ENCODE measurements around the gene METTL16.

Gene METTL16

DNA sequence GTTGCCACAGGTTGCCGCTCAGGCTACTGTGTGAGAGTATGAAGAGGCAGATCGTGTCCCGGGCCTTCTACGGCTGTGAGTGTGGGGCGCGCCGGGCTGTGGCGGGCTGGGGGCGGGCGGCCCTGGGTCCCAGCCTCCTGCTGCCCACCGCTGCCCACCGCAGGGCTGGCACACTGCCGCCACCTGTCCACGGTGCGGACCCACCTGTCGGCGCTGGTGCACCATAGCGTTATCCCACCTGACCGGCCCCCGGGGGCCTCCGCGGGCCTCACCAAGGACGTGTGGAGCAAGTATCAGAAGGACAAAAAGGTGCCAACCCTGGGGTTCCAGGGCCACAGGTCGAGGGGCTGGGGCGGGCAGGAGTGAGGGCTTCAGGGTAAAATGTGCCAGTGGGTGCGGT lies 139.5 kb downstream of the METTL16 start:
- no peaks in the 10 kb centered on the region for H3K79me2 ChIP-seq (ENCODE audit: insufficient read depth, low read depth)

DNA sequence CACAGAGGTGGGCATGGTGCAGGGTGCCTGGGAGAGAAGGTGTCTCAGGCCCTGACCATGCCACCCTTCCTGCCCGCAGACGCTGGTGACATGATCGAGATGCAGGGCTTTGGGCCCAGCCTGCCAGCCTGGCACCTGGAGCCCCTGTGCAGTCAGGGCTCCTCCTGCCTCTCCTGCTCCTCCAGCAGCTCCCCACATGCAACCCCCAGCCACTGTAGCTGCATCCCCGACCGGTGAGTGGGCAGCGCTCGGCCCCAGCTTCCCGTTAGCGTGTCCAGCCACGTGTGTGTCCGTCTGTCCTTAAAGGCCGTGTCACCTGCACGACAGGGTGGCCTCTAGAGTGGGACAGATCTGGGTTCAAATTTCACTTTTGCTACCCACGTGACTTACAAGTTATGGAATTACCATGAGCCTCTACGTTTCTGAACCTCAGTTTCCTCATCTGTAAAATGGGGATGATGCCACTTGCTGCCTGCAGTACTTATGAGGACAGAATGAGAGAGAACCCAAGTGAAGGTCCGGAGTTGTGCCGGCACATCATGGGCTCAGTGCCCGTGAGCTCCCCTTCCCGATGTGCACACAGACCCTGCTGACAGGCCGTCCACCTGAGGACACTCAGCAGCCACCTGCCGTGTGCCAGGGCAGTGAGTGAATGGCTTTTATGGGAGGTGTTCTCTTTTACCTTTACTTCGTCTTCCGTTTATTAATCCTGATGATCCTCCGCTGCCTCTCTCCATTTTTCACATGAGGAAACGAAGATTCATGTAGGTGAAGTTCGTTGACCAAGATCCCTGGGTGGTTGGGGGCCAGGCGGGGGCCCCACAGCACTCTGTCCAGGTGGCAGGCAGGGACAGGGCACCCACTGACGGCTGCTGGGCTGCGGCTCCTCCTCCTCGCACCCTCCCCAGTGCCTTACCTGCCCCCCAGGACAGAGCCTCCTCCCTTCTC lies 140.2 kb downstream of the METTL16 start:
- no peaks in the 10 kb centered on the region for H3K27me3 ChIP-seq (ENCODE audit: insufficient read depth, low read depth)
- no peak overlapping the region for H3K9ac ChIP-seq
- TF ChIP-seq, protein P1, sequence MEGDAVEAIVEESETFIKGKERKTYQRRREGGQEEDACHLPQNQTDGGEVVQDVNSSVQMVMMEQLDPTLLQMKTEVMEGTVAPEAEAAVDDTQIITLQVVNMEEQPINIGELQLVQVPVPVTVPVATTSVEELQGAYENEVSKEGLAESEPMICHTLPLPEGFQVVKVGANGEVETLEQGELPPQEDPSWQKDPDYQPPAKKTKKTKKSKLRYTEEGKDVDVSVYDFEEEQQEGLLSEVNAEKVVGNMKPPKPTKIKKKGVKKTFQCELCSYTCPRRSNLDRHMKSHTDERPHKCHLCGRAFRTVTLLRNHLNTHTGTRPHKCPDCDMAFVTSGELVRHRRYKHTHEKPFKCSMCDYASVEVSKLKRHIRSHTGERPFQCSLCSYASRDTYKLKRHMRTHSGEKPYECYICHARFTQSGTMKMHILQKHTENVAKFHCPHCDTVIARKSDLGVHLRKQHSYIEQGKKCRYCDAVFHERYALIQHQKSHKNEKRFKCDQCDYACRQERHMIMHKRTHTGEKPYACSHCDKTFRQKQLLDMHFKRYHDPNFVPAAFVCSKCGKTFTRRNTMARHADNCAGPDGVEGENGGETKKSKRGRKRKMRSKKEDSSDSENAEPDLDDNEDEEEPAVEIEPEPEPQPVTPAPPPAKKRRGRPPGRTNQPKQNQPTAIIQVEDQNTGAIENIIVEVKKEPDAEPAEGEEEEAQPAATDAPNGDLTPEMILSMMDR (conservative IDR thresholded peaks at IDR 0.05; ENCODE audit: low read depth, low read length), result no peak
- H3K79me2 ChIP-seq (ENCODE audit: insufficient read depth, low read depth), result no peaks in the 10 kb centered on the region
- H3K4me1 ChIP-seq (ENCODE audit: low read depth, poor library complexity, severe bottlenecking), result no peaks in the 10 kb centered on the region
- H3K36me3 ChIP-seq (ENCODE audit: insufficient read depth), result no peaks in the 10 kb centered on the region
- H3K4me2 ChIP-seq, result no peak overlapping the region
- no peak overlapping the region for H3K27ac ChIP-seq
- no peak overlapping the region for H2AFZ ChIP-seq (ENCODE audit: low read depth)
- no peak overlapping the region for H3K4me3 ChIP-seq (IDR thresholded peaks at IDR 0.05; ENCODE audit: insufficient read depth, low read depth, low read length)
- no peaks in the 10 kb centered on the region for H4K20me1 ChIP-seq (ENCODE audit: insufficient read depth)

More for the DNA sequence above, 139.5 kb downstream of the METTL16 start:
- no peak overlapping the region for H2AFZ ChIP-seq (ENCODE audit: low read depth)
- H3K27me3 ChIP-seq (ENCODE audit: insufficient read depth, low read depth), result no peaks in the 10 kb centered on the region
- no peaks in the 10 kb centered on the region for H4K20me1 ChIP-seq (ENCODE audit: insufficient read depth)
- no peaks in the 10 kb centered on the region for H3K36me3 ChIP-seq (ENCODE audit: insufficient read depth)
- no peak overlapping the region for H3K4me3 ChIP-seq (IDR thresholded peaks at IDR 0.05; ENCODE audit: insufficient read depth, low read depth, low read length)
- H3K4me2 ChIP-seq, result no peak overlapping the region
- H3K27ac ChIP-seq, result no peak overlapping the region
- H3K9ac ChIP-seq, result no peak overlapping the region
- H3K4me1 ChIP-seq (ENCODE audit: low read depth, poor library complexity, severe bottlenecking), result no peaks in the 10 kb centered on the region
- TF ChIP-seq, protein P1 (conservative IDR thresholded peaks at IDR 0.05; ENCODE audit: low read depth, low read length), result no peak

DNA sequence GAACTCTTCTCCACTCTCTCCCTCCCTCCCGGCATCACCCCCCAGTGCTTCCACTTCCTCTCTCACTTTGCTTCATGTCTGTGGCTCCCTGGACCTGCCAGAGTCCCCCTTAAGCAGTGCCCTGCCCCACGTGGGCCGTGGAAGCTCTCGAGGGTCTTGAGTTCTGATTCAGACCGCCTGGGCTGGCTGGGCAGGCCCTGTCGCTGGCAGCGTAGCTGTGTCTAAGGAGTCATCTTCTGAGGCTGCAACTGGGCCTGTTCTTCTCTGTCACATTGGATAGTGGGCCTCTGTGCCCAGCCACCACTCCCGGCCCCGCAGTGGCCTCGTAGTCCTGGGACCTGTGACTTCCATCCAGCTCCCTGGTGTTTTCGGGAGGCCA lies 141.5 kb downstream of the METTL16 start:
- H3K27me3 ChIP-seq (ENCODE audit: insufficient read depth, low read depth), result no peaks in the 10 kb centered on the region
- H4K20me1 ChIP-seq (ENCODE audit: insufficient read depth), result no peaks in the 10 kb centered on the region
- H2AFZ ChIP-seq (ENCODE audit: low read depth), result no peak overlapping the region
- H3K9ac ChIP-seq, result no peak overlapping the region
- H3K4me3 ChIP-seq (IDR thresholded peaks at IDR 0.05; ENCODE audit: insufficient read depth, low read depth, low read length), result no peak overlapping the region
- no peak overlapping the region for H3K27ac ChIP-seq
- TF ChIP-seq, protein P1 (conservative IDR thresholded peaks at IDR 0.05; ENCODE audit: low read depth, low read length), result no peak
- no peak overlapping the region for H3K4me2 ChIP-seq
- H3K4me1 ChIP-seq (ENCODE audit: low read depth, poor library complexity, severe bottlenecking), result no peaks in the 10 kb centered on the region
- H3K79me2 ChIP-seq (ENCODE audit: insufficient read depth, low read depth), result no peaks in the 10 kb centered on the region
- no peaks in the 10 kb centered on the region for H3K36me3 ChIP-seq (ENCODE audit: insufficient read depth)

DNA sequence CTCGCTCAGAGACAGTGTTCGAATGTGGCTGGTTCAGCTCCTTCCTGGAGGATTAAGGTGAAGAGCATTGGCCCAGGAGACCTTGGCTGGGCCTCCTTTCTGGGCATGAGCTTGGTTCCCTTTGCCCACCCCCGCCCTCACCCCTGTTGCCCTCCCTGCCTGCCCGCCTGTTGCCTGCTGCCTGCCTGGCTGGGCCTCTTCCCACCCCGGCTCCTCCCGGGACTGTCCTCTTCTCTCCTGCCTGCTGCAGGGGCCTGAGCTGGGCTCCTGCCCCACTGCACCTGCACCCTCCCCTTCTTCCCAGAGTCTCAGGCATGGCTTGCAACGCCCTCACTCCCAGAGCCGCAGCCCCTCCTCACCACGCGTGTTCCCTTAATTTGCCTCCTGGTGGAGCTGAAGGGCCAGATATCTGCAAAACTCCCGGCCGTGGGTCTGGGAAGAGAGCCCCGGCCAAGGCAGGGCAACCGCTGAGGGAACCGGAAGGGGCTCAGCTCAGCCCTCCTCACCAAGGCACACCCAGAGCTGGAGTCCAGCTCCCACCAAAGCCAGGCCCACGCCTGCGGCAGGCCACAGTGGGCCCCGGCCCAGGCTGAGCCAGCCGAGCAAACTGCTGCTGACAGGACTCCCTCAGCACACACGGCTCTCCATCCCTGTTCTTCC lies 142.0 kb downstream of the METTL16 start:
- H3K36me3 ChIP-seq (ENCODE audit: insufficient read depth), result no peaks in the 10 kb centered on the region
- H4K20me1 ChIP-seq (ENCODE audit: insufficient read depth), result no peaks in the 10 kb centered on the region
- H3K27ac ChIP-seq, result no peak overlapping the region
- TF ChIP-seq, protein P1 (conservative IDR thresholded peaks at IDR 0.05; ENCODE audit: low read depth, low read length), result no peak
- no peaks in the 10 kb centered on the region for H3K79me2 ChIP-seq (ENCODE audit: insufficient read depth, low read depth)
- no peak overlapping the region for H3K9ac ChIP-seq
- H3K4me2 ChIP-seq, result no peak overlapping the region
- no peaks in the 10 kb centered on the region for H3K27me3 ChIP-seq (ENCODE audit: insufficient read depth, low read depth)
- H3K4me1 ChIP-seq (ENCODE audit: low read depth, poor library complexity, severe bottlenecking), result no peaks in the 10 kb centered on the region
- no peak overlapping the region for H2AFZ ChIP-seq (ENCODE audit: low read depth)
- no peak overlapping the region for H3K4me3 ChIP-seq (IDR thresholded peaks at IDR 0.05; ENCODE audit: insufficient read depth, low read depth, low read length)

All from KMS-11 (cell line).